ENCODE measurements around the gene OR2T8. TPM values are rescaled to one million over a fixed set of nuclear protein-coding genes. Genes with fewer than 3 reads are reported as not detected.

The OR2T8 gene
- polyA plus RNA-seq, 4 donors = not detected

- DNase-seq (ENCODE audit: low read depth in 4 of 4, low spot score in 2 of 4) = no peak
Measured at GRCh38 chr1:247953408-247953807, 33.4 kb downstream of the OR2T8 start.

GRCh38 chr1:247961791-247962190, 41.7 kb downstream of the OR2T8 start:
- DNase-seq (ENCODE audit: low read depth in 4 of 4, low spot score in 2 of 4) = no peak

GRCh38 chr1:247962911-247963588, 43.0 kb downstream of the OR2T8 start:
- no peak for DNase-seq (ENCODE audit: low read depth in 4 of 4, low spot score in 2 of 4)

GRCh38 chr1:247964933-247965332, 44.9 kb downstream of the OR2T8 start, which contains the start of gene OR2AK2:
Gene OR2AK2, plus strand, starts transcription at chr1:247965233. Its CDS starts 144 bp downstream, at chr1:247965377.
- no peak for DNase-seq (ENCODE audit: low read depth in 4 of 4, low spot score in 2 of 4)

GRCh38 chr1:247966532-247967204, 46.6 kb downstream of the OR2T8 start:
- DNase-seq (ENCODE audit: low read depth in 4 of 4, low spot score in 2 of 4) = no peak

Other genes starting within 250 kb of the OR2T8 start
- not detected for gene OR13G1, start 240.5 kb upstream of the OR2T8 start, polyA plus RNA-seq (ENCODE audit: insufficient read length in 4 of 4)
- not detected for gene OR6F1, start 203.6 kb upstream of the OR2T8 start, polyA plus RNA-seq (ENCODE audit: insufficient read length in 4 of 4)
- gene OR14K1, start 181.6 kb upstream of the OR2T8 start, polyA plus RNA-seq (ENCODE audit: insufficient read length in 4 of 4) = not detected
- gene OR14A2, start 172.1 kb upstream of the OR2T8 start, polyA plus RNA-seq (ENCODE audit: insufficient read length in 4 of 4) = not detected
- under 1 TPM in 1 of 4 donors, not detected in 3; 0.08 TPM for gene OR1C1, start 159.7 kb upstream of the OR2T8 start, polyA plus RNA-seq (ENCODE audit: insufficient read length in 4 of 4)
- gene OR14A16, start 96.1 kb upstream of the OR2T8 start, polyA plus RNA-seq (ENCODE audit: insufficient read length in 4 of 4) = not detected
- not detected for gene OR11L1, start 78.4 kb upstream of the OR2T8 start, polyA plus RNA-seq (ENCODE audit: insufficient read length in 4 of 4)
- gene TRIM58, start 63.1 kb upstream of the OR2T8 start, polyA plus RNA-seq (ENCODE audit: insufficient read length in 4 of 4) = 1 to 10 TPM; 1.2 to 1.7 (median 1.7) TPM
- gene OR2W3, start 24.7 kb upstream of the OR2T8 start, polyA plus RNA-seq (ENCODE audit: insufficient read length in 4 of 4) = under 1 TPM; 0.14 to 0.36 (median 0.24) TPM
- not detected for gene OR2AJ1, start 4.6 kb downstream of the OR2T8 start, polyA plus RNA-seq (ENCODE audit: insufficient read length in 4 of 4)
- not detected for gene OR2L8, start 28.6 kb downstream of the OR2T8 start, polyA plus RNA-seq (ENCODE audit: insufficient read length in 4 of 4)
- gene OR2AK2, start 45.0 kb downstream of the OR2T8 start, polyA plus RNA-seq (ENCODE audit: insufficient read length in 4 of 4) = not detected
- not detected for gene OR2L5, start 93.4 kb downstream of the OR2T8 start, polyA plus RNA-seq (ENCODE audit: insufficient read length in 4 of 4)
- under 1 TPM; 0.05 to 0.14 (median 0.08) TPM for gene OR2L2, start 109.8 kb downstream of the OR2T8 start, polyA plus RNA-seq (ENCODE audit: insufficient read length in 4 of 4)
- gene OR2L3, start 126.6 kb downstream of the OR2T8 start, polyA plus RNA-seq (ENCODE audit: insufficient read length in 4 of 4) = not detected
- under 1 TPM in 1 of 4 donors, not detected in 3; 0.10 TPM for gene OR2L13, start 174.9 kb downstream of the OR2T8 start, polyA plus RNA-seq (ENCODE audit: insufficient read length in 4 of 4)
- gene OR2M5, start 224.9 kb downstream of the OR2T8 start, polyA plus RNA-seq (ENCODE audit: insufficient read length in 4 of 4) = not detected